SK-N-MC (cell line): ENCODE results near the gene GLRX5.

Experiments used
- EZH2 ChIP-seq: fragments of 200-600 bp; sonication (generic); IDR thresholded peaks from one replicate; pipeline ENCODE4 v1.6.1; 2017; ENCODE audit warnings: antibody characterized with exemption
- POLR2AphosphoS5 ChIP-seq: IDR thresholded peaks from 2 replicates; pipeline ENCODE4 v1.6.1; 2012; ENCODE audit warnings: mild to moderate bottlenecking, low read depth, low read length, borderline replicate concordance

DNA sequence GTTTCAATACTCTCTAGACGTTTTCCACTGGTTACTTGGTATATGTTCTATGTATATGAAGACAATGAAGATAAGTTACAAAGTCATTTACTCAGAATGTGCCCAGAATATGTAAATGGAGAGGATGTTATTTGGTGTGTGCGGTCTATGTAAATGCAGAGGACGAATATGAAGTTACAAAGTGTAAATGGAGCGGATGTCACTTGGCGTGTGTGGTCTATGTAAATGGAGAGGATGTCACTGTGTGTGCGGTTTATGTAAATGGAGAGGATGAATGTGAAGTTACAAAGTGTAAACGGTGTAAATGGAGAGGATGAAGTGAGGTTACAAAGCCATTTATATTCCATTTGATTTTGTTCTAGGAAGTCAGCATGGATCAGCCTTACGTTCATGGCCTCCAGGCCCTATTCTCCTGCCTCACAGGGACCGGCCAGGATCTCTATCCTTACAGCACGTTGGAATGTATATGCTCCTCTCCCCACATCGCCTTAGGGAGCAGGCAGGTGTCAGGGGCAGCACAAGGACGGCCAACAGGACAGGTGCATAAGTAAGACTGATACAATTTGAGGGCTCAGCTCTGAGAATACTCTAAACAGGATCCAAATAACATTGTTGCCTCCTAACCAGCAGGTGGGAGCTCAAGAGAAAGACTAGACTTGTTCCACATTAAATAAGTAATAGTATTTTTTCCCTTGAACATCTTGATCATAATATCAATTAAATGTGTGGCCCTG lies 42.4 kb downstream of the GLRX5 start:
- TF ChIP-seq EZH2 (no peak), POLR2AphosphoS5 (no peak)
